Measurements from ENCODE around the gene DBX2.

Gene DBX2

DNA sequence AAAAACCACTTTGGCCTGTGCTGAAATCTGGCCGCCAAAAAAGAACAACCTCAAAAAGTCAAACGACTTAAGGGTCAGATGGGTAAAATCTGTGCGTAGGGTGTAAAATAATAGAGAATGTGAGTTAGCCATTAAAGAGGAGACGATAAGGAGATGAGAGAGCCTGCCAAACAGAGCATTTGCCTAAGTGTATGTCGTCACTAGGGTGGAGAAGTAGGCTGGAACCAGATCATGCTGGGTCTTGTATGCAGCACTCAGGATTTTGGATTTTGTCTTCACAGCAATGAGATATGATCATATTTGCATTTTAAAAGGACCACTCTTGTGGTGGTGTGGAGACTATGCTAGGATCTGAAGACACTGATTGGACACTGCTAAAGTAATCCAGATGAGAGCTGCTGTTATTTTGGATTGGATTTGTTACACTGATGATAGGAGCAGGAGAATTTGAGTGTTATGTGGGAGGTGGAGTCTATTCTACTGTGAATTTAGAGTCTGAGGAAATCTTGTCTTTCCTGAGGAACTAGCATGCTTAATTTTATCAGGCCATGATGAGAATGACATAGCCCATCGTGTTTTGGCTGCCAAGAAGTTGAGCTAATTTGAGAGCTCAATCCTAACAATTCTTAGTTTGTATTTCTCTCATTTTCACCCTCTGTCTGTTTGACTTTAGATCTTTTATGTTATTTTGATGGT lies 24.8 kb upstream of the DBX2 start:
- no peaks in the 10 kb centered on the region for H3K4me1 ChIP-seq
- no peak overlapping the region for H3K4me3 ChIP-seq
- H3K9ac ChIP-seq = no peak overlapping the region
- H4K20me1 ChIP-seq = no peaks in the 10 kb centered on the region
- H3K4me2 ChIP-seq = no peak overlapping the region
- peaks cover 0 to under 1% (median 0%) of the 10 kb centered on the region in 11 experiments; a peak in 1 of 22 replicates for H3K9me3 ChIP-seq (replicated peaks in 1 of 11)
- no peak overlapping the region for H3K27ac ChIP-seq
- H3K36me3 ChIP-seq = no peaks in the 10 kb centered on the region
- no peaks in the 10 kb centered on the region for H3K27me3 ChIP-seq
- no peak for TF ChIP-seq Cebpa-rat (IDR thresholded peaks at IDR 0.05)

DNA sequence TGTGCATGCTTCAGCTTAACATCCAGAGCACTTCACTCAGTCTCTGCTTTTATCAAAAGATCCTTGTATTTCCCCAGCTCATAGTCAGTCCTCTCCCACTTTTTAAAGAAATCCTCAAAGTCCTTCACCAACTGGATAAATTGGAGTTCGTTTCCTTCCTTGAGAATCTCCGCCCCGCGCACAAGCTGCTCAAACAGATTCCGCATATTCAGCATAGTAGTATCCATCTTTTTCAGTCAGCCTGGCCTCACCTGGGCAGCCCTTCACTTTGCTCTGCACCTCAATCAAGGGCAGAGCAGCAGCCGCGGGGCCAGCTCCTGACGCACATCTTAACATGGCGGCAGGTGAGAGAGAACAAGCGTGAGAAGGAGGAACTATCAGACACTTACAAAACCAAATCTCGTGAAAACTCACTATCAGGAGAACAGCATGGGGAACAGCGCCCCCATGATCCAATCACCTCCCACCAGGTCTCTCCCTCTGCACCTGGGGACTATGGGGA lies 14.3 kb upstream of the DBX2 start:
- Histone ChIP-seq H3K4me2 (no peak overlapping the region), H3K4me1 (no peaks in the 10 kb centered on the region), H3K9ac (no peak overlapping the region), H3K9me3 (replicated peaks in 1 of 11) (peaks cover 7 to 52% (median 25%) of the 10 kb centered on the region in 11 experiments; a peak in 19 of 22 replicates), H3K27ac (no peak overlapping the region), H3K27me3 (no peaks in the 10 kb centered on the region), H3K4me3 (no peak overlapping the region), H4K20me1 (no peaks in the 10 kb centered on the region), H3K36me3 (no peaks in the 10 kb centered on the region)
- no peak for TF ChIP-seq Cebpa-rat (IDR thresholded peaks at IDR 0.05)

DNA sequence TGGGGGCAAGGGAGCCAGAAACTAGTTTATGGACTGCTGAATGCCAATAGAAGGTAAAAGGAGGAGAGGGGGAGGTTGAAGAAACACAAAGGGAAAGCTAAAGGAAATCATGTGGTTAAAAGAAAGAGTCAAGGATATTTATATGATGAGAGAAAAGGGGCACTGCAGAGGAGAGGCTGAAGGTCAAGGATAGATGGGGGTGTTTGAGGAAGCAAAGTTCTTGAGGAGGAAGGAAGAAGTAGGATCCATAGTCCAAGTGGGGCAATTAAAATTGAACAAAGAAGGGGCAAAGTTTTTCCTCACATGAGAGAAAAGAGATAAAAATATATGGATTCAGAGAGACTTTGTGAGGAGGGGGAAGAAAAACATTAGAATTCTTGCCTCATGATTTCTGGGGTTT lies 10.1 kb upstream of the DBX2 start:
- Histone ChIP-seq H3K9me3 (replicated peaks in 1 of 11) (peaks cover 0 to 16% (median 5%) of the 10 kb centered on the region in 11 experiments; a peak in 9 of 22 replicates), H3K4me1 (no peaks in the 10 kb centered on the region), H3K4me2 (no peak overlapping the region), H3K4me3 (no peak overlapping the region), H3K9ac (no peak overlapping the region), H3K27ac (no peak overlapping the region), H4K20me1 (no peaks in the 10 kb centered on the region), H3K36me3 (no peaks in the 10 kb centered on the region), H3K27me3 (no peaks in the 10 kb centered on the region)
- TF ChIP-seq Cebpa-rat (IDR thresholded peaks at IDR 0.05) = no peak

DNA sequence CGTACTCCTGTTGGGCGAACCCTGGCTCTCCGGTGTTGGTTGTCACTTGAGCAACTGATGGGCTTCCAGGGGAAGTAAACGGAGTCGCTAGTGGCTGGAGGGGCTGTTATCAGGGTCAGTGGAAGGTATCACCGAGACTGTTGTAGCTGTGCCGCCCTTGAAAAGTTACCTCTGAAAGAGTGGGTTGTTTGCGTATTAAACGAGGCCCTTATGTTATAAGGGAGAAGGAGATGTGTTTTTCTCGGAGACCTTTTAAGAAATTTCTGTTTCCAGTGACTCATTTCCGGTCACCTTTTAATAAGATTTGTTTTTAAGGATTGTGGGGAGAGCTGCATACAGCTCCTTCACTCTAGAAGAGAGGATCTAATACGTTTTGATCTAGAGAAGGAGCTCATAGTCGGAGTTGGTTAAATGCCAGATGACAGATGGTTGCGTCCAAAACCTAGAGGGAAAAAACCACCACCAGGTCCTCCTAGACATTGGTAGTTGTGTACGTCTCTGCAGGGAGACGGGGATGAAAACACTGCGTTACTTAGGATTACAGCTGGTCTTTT lies 750 bp upstream of the DBX2 start:
- H3K9ac ChIP-seq = no peak overlapping the region
- H3K9me3 ChIP-seq (replicated peaks in 1 of 11) = peaks cover 15 to 21% (median 19%) of the 10 kb centered on the region in 11 experiments
- no peak for TF ChIP-seq Cebpa-rat (IDR thresholded peaks at IDR 0.05)

DNA sequence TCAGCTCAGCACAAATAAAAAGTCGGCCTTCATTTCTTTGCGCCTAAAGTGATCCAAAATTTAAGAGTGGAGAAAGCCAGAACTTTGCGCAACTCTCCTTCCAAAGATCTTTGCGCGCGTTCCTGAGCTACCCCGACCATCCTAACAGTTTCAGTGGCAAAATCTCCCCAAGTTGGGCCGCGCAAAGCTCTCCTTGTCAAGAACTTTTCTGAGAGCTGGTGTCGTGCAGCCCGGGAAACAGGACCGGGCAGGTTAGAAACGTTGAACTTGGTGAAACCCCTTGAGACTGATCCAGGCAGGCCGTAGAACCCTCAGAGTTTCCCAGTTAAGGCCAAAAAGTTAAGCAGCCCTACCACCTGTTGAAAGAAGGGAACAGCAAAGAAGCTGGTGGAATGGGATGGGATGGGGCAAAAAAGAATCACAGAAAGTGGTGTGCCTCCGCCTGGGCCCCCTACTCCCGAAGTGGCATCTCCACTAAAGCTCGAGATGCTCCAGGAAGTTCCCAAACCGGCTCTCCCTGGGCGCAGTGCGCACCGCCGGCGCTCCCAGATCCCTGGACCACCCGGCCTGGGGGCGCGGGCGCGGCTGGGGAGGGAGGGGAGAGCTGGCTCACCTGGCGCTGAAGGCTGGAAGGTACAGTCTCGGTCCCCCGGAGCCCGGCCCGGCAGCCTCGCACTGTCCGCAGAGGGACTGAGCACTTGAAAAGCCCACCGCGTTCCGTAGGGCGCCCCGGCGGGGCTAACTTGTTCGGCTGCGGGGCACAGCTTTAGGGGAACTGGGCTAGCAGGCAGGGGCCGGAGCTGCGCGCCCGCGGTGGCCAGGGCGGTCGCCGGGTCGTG lies 768 bp downstream of the DBX2 start:
- H3K9ac ChIP-seq = no peak overlapping the region
- H3K9me3 ChIP-seq (replicated peaks in 1 of 11) = peaks cover 15 to 21% (median 19%) of the 10 kb centered on the region in 11 experiments
- no peaks in the 10 kb centered on the region for H4K20me1 ChIP-seq
- H3K36me3 ChIP-seq = no peaks in the 10 kb centered on the region; a peak in 1 of 22 replicates
- H3K27ac ChIP-seq = no peak overlapping the region
- H3K4me3 ChIP-seq = no peak overlapping the region
- no peak for TF ChIP-seq Cebpa-rat (IDR thresholded peaks at IDR 0.05)
- no peaks in the 10 kb centered on the region for H3K27me3 ChIP-seq
- no peaks in the 10 kb centered on the region for H3K4me1 ChIP-seq
- H3K4me2 ChIP-seq = no peak overlapping the region

More for the DNA sequence above, 750 bp upstream of the DBX2 start:
- no peaks in the 10 kb centered on the region for H4K20me1 ChIP-seq
- no peak overlapping the region for H3K4me2 ChIP-seq
- H3K27ac ChIP-seq = no peak overlapping the region
- no peak overlapping the region for H3K4me3 ChIP-seq
- H3K4me1 ChIP-seq = no peaks in the 10 kb centered on the region
- no peaks in the 10 kb centered on the region; a peak in 1 of 22 replicates for H3K36me3 ChIP-seq
- no peaks in the 10 kb centered on the region for H3K27me3 ChIP-seq

DNA sequence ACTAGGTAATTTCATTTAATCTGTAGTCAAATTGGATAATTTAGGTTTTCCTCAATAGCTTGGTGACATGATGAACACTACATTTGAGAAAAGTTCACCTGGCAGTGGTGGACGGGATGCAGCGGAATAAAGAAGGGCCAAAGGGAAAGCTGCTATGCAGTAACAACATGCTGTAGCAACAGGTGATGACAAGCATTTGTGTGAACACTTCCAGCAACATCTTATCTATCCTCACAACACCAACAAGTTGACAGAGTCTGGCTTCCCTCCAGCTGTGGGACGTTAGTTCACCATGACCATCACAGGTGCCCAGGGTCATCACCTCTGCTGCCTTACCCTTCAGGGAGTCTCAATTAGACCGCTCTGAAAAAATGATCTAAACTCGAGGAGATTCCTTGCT lies 8.3 kb downstream of the DBX2 start:
- TF ChIP-seq Cebpa-rat (IDR thresholded peaks at IDR 0.05) = no peak
- Histone ChIP-seq H3K9ac (no peak overlapping the region), H3K4me3 (no peak overlapping the region), H3K4me2 (no peak overlapping the region), H4K20me1 (no peaks in the 10 kb centered on the region), H3K27me3 (no peaks in the 10 kb centered on the region), H3K36me3 (no peaks in the 10 kb centered on the region), H3K27ac (no peak overlapping the region), H3K4me1 (no peaks in the 10 kb centered on the region), H3K9me3 (replicated peaks in 1 of 11) (peaks cover 5 to 10% (median 7%) of the 10 kb centered on the region in 11 experiments; a peak in 15 of 22 replicates)

DNA sequence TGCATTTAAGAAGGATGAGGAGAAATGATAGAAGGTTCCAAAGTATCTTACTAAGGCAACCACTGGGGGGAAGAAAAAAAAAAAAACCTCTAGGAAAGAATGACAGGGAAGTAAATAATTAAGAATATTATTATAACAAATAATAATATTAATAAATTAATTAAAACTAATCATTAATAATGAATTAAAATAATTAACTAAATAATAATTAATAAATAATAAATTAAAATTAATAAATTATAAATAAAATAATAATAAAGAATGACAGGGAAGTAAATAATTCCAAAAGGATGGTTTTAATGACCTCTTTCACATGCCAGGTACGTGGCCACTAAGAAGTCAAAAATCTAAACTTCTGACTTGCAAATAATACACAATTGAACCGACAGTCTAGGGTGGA lies 9.9 kb downstream of the DBX2 start:
- H4K20me1 ChIP-seq = no peaks in the 10 kb centered on the region
- H3K27me3 ChIP-seq = no peaks in the 10 kb centered on the region
- no peak overlapping the region for H3K9ac ChIP-seq
- H3K4me1 ChIP-seq = no peaks in the 10 kb centered on the region
- no peak for TF ChIP-seq Cebpa-rat (IDR thresholded peaks at IDR 0.05)
- H3K4me2 ChIP-seq = no peak overlapping the region
- H3K27ac ChIP-seq = no peak overlapping the region
- no peak overlapping the region for H3K4me3 ChIP-seq
- H3K9me3 ChIP-seq (replicated peaks in 1 of 11) = peaks cover 5 to 10% (median 7%) of the 10 kb centered on the region in 11 experiments; a peak in 15 of 22 replicates
- no peaks in the 10 kb centered on the region for H3K36me3 ChIP-seq

DNA sequence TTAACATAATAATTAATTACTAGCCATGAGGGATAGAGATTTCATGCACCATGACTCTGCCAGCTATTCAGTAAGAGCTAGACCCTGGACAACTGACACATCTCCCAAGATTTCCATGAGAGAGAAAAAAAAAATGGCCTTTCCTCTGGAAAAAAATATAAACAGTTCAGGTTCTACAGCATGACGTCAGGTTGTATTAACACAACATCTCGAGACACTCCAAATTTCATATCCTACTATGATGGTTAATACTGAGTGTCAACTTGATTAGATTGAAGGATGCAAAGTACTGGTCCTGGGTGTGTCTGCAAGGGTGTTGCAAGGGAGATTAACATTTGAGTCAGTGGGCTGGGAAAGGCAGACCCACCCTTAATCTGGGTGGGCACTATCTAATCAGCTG lies 11.1 kb downstream of the DBX2 start:
- Histone ChIP-seq H3K9me3 (replicated peaks in 1 of 11) (peaks cover 5 to 10% (median 7%) of the 10 kb centered on the region in 11 experiments; a peak in 15 of 22 replicates), H3K4me3 (no peak overlapping the region), H4K20me1 (no peaks in the 10 kb centered on the region), H3K4me1 (no peaks in the 10 kb centered on the region), H3K27ac (no peak overlapping the region), H3K36me3 (no peaks in the 10 kb centered on the region), H3K27me3 (no peaks in the 10 kb centered on the region), H3K4me2 (no peak overlapping the region), H3K9ac (no peak overlapping the region)
- TF ChIP-seq Cebpa-rat (IDR thresholded peaks at IDR 0.05) = no peak

DNA sequence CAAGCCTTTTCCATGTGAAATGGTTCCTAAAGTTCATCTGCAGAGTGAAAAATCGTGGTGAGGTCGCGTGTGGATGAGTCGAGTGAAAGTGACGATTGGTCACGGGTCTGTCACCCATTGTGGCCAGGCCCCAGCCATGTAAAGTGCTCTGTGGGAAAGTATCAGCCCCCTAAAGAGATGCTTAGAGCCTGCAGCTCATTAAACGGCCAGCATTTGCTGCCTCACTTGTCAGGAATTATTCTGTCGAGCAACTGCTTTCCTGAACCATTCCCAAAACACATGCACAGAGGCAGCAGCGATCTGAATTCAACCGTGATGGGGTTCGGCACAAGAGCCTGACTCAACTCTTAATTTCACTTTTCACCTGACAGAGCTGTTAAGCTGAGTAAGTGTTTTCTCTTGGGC lies 16.0 kb downstream of the DBX2 start:
- Histone ChIP-seq H3K9me3 (replicated peaks in 1 of 11) (peaks cover 1 to 6% (median 3%) of the 10 kb centered on the region in 11 experiments; a peak in 14 of 22 replicates), H3K9ac (no peak overlapping the region), H3K4me1 (no peaks in the 10 kb centered on the region), H3K27me3 (no peaks in the 10 kb centered on the region), H3K36me3 (no peaks in the 10 kb centered on the region), H3K27ac (no peak overlapping the region), H3K4me2 (no peak overlapping the region), H3K4me3 (no peak overlapping the region), H4K20me1 (no peaks in the 10 kb centered on the region)
- no peak for TF ChIP-seq Cebpa-rat (IDR thresholded peaks at IDR 0.05)

Measured in BLaER1 treated with 17β-estradiol and CSF1 and Interleukin-3, amounts not matched to agents 10 nM and 100 nM (cell line).